A549 (cell line): Measurements from ENCODE around the gene C1orf141.

Source experiments
- CBX8 ChIP-seq: fragments of 200-600 bp; sonication (generic); IDR thresholded peaks from 2 replicates; pipeline ENCODE4 v1.6.1; 2016
- FOSL2 ChIP-seq, 2 experiments: fragments of 450-650 bp in 1 of 2; fragments of >200 bp in 1 of 2; sonication (Bioruptor Twin) in 1 of 2; formaldehyde crosslinking; IDR thresholded peaks; 2 replicates each; pipeline versions ENCODE4 v1.5.0 to v1.6.1; 2016 to 2020; ENCODE audit warnings: mild to moderate bottlenecking in 1 of 2, moderate library complexity in 1 of 2
- HDAC2 ChIP-seq: fragments of 200-600 bp; sonication (generic); IDR thresholded peaks from 2 replicates; pipeline ENCODE4 v1.6.1; 2016
- POLR2A ChIP-seq: IDR thresholded peaks from 2 replicates; pipeline ENCODE4 v1.6.1; 2012; ENCODE audit warnings: mild to moderate bottlenecking, low read length
- RNF2 ChIP-seq: fragments of 200-600 bp; sonication (generic); IDR thresholded peaks from 2 replicates; pipeline ENCODE4 v1.6.1; 2016; ENCODE audit warnings: low read depth, mild to moderate bottlenecking, antibody characterized with exemption, moderate library complexity, borderline replicate concordance
- TF ChIP-seq, protein P1 (sequence below): fragments of >200 bp; sonication (Bioruptor Twin); formaldehyde crosslinking; IDR thresholded peaks from 3 replicates; pipeline ENCODE4 v1.6.1; 2016
- TF ChIP-seq, protein P2 (sequence below): fragments of >200 bp; sonication (Bioruptor Twin); formaldehyde crosslinking; IDR thresholded peaks from 3 replicates; pipeline ENCODE4 v1.5.1; 2016

DNA sequence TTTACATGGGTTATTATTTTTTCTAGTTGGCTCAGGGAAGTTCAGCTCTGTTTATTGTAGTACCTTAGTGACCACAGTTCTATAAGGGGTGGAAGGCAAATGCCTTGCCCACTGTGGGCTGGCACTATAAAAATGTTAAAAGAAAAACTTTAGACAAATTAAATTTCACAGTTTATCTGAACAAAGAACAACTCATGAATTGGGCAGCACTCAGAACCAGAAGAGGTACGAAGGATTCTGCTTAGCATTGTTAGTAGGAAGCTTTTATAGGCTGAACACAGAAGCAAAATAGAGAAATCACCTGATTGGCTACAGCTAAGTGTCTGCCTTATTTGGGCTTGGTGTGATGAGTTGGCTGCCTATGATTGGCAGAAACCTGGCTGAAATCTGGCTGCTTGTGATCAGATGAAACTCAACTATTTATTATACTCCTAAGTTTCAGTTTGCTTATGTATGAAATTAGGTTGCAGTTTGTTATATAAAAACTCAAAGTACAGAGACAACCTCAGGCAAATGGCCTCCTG lies 45.0 kb downstream of the C1orf141 start:
- no peak for TF ChIP-seq POLR2A
- TF ChIP-seq, protein P1, sequence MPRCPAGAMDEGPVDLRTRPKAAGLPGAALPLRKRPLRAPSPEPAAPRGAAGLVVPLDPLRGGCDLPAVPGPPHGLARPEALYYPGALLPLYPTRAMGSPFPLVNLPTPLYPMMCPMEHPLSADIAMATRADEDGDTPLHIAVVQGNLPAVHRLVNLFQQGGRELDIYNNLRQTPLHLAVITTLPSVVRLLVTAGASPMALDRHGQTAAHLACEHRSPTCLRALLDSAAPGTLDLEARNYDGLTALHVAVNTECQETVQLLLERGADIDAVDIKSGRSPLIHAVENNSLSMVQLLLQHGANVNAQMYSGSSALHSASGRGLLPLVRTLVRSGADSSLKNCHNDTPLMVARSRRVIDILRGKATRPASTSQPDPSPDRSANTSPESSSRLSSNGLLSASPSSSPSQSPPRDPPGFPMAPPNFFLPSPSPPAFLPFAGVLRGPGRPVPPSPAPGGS: no peak
- no peak for TF ChIP-seq HDAC2
- TF ChIP-seq FOSL2 (IDR thresholded peaks at IDR 0.05): no peak
- no peak for TF ChIP-seq FOSL2 (CRISPR knock-in tag; IDR thresholded peaks at IDR 0.05)
- TF ChIP-seq RNF2: no peak
- no peak for TF ChIP-seq CBX8
- TF ChIP-seq, protein P2, sequence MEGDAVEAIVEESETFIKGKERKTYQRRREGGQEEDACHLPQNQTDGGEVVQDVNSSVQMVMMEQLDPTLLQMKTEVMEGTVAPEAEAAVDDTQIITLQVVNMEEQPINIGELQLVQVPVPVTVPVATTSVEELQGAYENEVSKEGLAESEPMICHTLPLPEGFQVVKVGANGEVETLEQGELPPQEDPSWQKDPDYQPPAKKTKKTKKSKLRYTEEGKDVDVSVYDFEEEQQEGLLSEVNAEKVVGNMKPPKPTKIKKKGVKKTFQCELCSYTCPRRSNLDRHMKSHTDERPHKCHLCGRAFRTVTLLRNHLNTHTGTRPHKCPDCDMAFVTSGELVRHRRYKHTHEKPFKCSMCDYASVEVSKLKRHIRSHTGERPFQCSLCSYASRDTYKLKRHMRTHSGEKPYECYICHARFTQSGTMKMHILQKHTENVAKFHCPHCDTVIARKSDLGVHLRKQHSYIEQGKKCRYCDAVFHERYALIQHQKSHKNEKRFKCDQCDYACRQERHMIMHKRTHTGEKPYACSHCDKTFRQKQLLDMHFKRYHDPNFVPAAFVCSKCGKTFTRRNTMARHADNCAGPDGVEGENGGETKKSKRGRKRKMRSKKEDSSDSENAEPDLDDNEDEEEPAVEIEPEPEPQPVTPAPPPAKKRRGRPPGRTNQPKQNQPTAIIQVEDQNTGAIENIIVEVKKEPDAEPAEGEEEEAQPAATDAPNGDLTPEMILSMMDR: no peak
